Measurements from ENCODE around the gene TP73.

Gene TP73

DNA sequence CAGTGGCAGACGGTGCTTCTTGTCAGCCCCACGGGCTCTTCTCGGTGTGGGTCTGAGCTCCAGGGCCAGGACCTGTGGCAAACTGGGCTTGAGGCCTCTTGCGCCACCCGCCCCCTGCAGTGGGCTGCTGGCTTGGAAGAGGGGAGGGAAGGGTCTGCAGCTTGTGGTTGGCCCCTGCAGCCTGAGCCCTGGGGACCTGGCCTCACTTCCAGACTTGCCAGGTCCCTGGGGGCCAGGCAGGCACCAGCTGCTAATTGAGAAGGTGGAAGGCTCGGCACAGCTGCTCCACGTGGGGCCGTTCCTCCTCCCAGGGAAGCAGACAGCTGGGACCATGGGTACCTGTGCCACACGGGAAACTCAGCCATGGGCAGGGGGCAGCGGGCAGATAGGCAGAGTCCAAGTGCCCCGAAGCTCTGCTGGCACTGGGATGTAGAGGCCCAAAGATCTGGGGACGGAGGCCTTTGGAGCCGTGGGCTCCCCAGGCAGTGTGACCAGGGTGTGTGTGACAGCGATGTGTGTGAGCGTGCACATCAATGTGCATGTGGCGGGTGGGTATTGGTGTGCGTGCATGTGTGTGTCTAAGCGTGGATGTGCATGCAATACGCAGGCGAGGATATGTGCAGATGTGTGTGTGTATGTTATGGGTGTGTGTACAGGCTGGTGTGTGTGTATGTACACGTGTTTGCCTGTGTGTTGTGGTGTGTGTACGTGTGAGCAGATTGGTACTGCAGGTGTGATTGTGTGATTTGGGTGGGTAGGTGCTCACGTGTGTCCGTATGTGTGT lies 39.3 kb downstream of the TP73 start:
- no peak for DNase-seq

GRCh38 chr1:3692598-3692997 lies 40.3 kb downstream of the TP73 start:
- no peak for DNase-seq

GRCh38 chr1:3693321-3693720 lies 41.0 kb downstream of the TP73 start:
- DNase-seq: no peak

DNA sequence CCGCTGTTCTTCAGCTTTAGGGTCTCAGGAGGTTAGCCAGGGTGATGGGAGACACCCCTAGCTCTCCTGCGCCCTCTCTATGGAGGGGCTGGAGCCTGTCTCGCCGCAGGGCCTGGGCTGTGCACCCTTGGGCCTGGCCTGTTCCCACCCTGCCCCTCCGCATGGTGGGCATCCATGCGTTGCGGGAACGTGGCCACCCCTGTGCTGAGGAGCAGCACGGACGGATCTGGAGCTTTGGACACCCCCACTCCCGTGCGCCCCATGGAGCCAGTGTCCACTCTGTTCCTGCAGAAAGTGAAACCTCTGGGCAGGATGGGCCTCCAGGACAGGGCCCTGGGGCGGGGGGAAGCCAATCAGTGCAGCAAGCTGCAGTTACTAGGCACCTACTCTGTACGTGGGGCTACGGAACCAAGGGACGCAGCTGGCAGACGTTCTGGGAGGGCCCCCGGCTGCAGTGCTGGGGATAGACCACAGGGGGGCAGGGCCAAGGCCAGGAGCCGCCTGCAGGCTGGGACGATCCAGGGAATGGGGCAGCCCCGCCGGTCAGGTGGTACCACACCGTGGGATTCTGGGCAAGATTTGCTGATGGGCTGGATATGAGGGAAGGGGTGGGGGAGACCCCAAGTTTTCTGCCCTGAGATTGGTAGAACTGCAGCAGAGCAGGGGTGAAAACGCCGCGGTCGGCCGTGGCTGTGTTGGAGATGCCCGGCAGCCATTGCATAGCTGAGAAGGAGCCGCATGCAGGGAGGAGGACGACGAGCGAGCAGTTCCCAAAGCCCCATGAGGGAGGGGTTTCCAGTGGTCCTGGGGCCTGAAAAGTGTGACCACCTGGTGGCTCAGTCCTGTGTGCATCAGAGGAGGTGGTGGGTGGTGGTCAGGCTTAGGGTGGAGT lies 43.3 kb downstream of the TP73 start:
- DNase-seq: no peak

GRCh38 chr1:3696689-3697088 lies 44.4 kb downstream of the TP73 start:
- DNase-seq: no peak

GRCh38 chr1:3697104-3697503 lies 44.8 kb downstream of the TP73 start:
- no peak for DNase-seq

- DNase-seq: no peak
Observed at GRCh38 chr1:3697810-3698209, 45.5 kb downstream of the TP73 start.

- no peak for DNase-seq
Observed at GRCh38 chr1:3698660-3699408, 46.5 kb downstream of the TP73 start.

DNA sequence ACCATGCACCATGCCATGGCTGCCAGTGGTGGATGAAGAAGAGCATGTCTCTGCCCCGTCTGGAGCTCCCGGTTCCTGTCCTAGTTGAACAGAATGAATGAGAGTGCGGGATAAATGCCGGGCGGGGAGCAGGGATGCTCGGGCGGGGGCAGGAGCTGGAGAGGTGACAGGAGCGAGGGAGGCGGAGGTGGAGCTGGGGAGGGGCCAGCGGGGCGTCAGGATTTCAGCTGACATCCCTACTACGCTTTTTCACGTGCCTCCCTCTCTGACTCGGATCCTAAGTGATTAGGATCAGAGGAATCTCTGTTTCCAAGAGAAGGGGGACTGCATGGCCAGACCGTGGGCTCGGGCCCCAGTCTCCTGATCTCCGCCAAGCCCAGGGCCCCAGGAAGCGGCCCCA lies 47.3 kb downstream of the TP73 start:
- DNase-seq: no peak

DNA sequence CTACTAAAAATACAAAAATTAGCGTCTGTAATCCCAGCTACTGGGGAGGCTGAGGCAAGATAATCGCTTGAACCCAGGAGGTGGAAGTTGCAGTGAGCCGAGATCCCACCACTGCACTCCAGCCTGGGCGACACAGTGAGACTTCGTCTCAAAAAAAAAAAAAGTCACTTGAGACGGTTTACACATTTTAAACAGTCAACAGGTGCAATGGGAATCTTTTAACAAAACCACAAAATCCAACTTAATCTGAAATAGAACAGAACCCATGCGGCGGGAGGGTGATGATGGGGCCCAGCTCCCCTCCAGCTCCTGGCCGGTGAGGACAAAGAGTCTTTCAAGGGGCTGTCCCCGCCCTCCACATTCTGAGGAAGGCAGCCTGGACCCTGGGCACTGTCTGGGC lies 48.3 kb downstream of the TP73 start:
- no peak for DNase-seq

DNA sequence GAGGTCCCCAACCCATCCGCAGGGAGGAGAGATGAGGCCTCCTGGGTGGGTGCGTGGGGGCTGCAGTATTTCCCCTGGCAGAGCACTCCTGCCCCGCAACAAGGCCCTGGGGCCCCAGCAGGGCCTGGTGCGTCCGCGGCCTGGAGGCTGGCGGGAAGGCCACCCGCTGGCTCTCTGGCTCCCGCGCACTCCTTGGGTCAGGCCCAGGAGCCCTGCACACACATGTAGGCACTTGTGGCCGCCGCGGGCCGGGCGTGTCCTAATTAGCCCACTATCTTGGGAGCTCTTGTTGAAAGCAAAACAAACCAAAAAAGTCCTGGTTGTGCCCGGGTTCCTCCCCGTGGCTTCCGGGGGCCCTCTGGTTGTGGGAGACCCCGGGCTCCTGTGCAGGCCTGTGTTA lies 50.2 kb downstream of the TP73 start:
- no peak for DNase-seq

DNA sequence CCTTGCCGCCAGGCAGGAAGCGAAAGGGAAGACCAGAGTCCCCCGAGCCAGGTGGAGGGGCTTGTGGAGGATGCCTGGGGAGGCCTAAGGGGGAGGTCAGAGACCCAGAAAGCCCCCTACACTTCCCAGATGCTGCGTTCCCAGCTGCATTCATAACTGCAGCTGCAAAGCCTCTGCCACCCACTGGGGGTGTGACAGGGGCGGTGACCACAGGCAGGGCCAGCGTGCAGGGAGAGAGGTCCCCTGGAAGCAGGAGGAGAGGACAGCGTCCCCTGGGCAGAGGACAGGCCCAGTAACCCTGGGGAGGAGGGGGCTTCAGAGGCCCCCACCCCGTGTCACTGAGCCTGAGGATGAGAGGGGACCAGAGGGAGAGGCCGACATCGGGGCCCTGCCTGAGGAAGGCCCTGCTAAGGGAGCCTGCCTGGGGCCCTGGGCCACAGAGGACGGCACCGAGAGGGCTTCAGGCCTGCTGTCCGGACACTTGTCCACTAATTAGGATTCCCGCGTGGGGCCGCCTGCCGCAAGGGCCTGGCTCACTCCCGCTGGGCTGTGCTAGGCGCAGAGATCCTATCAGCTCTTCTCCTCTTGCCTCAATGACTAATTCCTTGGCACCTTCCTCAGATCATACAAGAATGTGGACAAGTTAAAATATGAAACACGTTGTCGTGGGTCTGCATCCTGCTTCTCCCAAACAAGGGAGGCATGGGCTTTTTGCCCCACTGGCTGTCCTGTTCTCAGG lies 50.8 kb downstream of the TP73 start:
- DNase-seq: no peak

DNA sequence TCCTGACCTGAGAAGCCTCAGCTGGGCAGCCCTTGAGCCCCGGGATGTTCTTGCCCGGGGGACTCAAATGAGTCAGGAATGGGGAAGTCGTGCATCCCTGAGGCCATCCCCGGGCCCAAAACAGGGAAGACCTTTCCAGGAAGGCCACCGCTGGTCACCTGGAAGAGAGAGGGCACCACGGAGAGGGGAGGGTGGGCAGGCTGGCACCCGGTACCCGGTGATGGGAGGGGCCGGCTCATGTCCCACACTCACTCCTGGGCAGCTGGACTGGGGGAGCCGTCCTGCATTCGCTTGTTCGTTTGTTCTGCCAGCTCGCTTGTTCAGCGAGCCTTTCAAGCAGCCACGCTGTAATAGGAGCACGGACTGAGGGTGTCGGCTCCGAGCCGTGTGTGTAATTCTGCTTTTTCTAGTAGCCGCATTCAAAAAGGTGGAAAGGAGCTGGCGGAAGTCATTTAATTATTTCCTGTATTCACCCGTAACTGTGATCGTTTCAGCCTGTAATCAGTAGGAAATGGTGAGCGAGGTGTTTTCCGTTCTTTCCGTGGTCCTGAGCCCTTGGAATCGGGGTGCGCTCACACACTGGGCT lies 51.6 kb downstream of the TP73 start:
- DNase-seq: no peak

GRCh38 chr1:3705341-3705950 lies 53.1 kb downstream of the TP73 start:
- no peak for DNase-seq

GRCh38 chr1:3706651-3707297 lies 54.5 kb downstream of the TP73 start:
- DNase-seq: no peak

- no peak for DNase-seq
Observed at GRCh38 chr1:3707298-3707938, 55.1 kb downstream of the TP73 start.

- no peak for DNase-seq
Observed at GRCh38 chr1:3707939-3708328, 55.6 kb downstream of the TP73 start.

GRCh38 chr1:3708791-3709190 lies 56.5 kb downstream of the TP73 start:
- DNase-seq: no peak

GRCh38 chr1:3710251-3710650 lies 57.9 kb downstream of the TP73 start:
- DNase-seq: no peak

- DNase-seq: no peak
Observed at GRCh38 chr1:3711381-3711779, 59.1 kb downstream of the TP73 start.

Data from NCI-H2227 treated with DMSO at 0.1 percent for 48 hours (cell line).